Effector memory CD4-positive, alpha-beta T cell (primary cell): ENCODE data around the gene AMER2.
"Not testable (repeated sequence)": the region's sequence is repeated elsewhere in the genome, so short reads cannot be mapped to it uniquely, and the experiment has no call there.

Experiments
- DNase-seq, 3 donors: peaks; one replicate each; pipeline ENCODE4 v3.0.0-alpha.2; 2020
- H3K27ac ChIP-seq: 2 replicates; pipeline ENCODE4 v1.7.0; 2013; ENCODE audit warnings: mild to moderate bottlenecking, low read length, moderate library complexity; ENCODE audit not compliant: insufficient read depth, poor library complexity, severe bottlenecking
- H3K27me3 ChIP-seq: replicated peaks from 2 replicates; pipeline ENCODE4 v1.7.0; 2013; ENCODE audit warnings: mild to moderate bottlenecking, low read length; ENCODE audit not compliant: insufficient read depth, control insufficient read depth, poor library complexity, severe bottlenecking
- H3K36me3 ChIP-seq: 2 replicates; pipeline ENCODE4 v1.7.0; 2013; ENCODE audit warnings: mild to moderate bottlenecking, low read length, moderate library complexity; ENCODE audit not compliant: control insufficient read depth, insufficient read depth
- H3K4me1 ChIP-seq: 2 replicates; pipeline ENCODE4 v1.7.0; 2013; ENCODE audit warnings: low read length, mild to moderate bottlenecking; ENCODE audit not compliant: control insufficient read depth, insufficient read depth, poor library complexity, severe bottlenecking
- H3K4me3 ChIP-seq: 2 replicates; pipeline ENCODE4 v1.7.0; 2013; ENCODE audit warnings: low read length, low read depth, mild to moderate bottlenecking; ENCODE audit not compliant: insufficient read depth, poor library complexity, severe bottlenecking
- H3K9me3 ChIP-seq: 2 replicates; pipeline ENCODE4 v1.7.0; 2013; ENCODE audit warnings: mild to moderate bottlenecking, low read length, moderate library complexity; ENCODE audit not compliant: control insufficient read depth

AMER2 gene

DNA sequence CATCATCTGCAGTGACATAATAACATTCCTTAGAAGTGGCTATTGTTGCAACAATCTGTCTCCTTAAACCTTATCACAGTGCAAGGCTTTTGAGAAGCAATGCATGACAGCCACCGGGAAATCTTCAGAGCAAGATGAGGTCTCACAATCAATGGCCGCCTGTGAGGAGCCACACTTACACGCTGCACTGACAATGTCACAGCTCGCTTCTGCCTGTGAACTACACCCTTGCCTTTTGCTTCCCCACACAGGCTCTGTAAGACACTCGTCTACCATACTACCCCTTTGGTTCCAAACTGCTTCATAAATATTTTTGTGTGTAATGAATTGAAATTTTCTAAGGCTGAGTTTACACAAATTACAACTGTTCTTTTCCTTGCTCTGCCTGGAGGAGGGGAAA, 6.9 kb downstream of the AMER2 start:
- not testable (repeated sequence) for H3K27ac ChIP-seq, H3K9me3 ChIP-seq, DNase-seq, H3K36me3 ChIP-seq, H3K27me3 ChIP-seq, H3K4me1 ChIP-seq, H3K4me3 ChIP-seq

DNA sequence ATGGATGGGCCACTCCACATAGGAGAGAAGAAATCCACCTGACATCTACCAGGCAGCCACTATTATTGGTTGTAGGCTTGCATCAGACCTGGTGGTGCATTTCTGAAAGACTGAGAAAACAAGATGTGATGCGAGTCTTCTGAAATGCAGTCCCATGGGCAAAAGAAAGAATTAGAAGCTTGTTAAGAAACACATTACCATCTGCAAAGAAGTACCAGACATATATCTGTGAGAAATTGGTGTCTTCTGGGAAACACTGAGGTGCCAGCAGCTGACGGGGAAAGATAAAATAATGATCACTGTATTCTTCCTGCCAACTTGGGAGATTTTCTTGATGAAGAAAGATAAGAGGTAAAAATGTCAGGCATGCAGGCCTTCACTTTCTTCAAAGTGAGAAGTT, 14.4 kb downstream of the AMER2 start:
- Histone ChIP-seq H3K4me3 (no peak overlapping the region), H3K27ac (no peak overlapping the region), H3K27me3 (no peaks in the 10 kb centered on the region), H3K36me3 (no peaks in the 10 kb centered on the region), H3K4me1 (no peaks in the 10 kb centered on the region), H3K9me3 (no peaks in the 10 kb centered on the region)
- DNase-seq: no peak

DNA sequence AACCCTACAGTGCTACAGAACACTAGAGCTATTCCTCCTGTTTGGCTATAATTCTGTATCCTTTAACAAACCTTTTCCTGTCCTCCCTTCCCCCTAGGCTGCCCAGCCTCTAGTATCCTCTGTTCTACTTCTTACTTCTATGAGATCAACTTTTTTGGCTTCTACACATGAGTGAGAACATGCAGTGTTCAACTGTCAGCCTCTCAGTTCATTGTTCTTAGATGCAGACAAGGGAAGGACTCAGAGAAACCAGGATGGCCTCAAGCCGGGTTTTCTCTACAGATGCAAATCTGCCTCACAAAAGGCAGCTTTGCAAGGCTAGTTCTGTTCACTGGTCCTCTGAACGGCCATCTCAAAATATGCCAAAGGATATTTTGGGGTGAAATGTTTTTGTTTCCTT, 18.4 kb downstream of the AMER2 start:
- Histone ChIP-seq H3K4me3 (no peak overlapping the region), H3K4me1 (no peaks in the 10 kb centered on the region), H3K9me3 (no peaks in the 10 kb centered on the region), H3K27me3 (no peaks in the 10 kb centered on the region), H3K36me3 (no peaks in the 10 kb centered on the region), H3K27ac (no peak overlapping the region)
- DNase-seq: no peak

GRCh38 chr13:25151626-25152195, 20.4 kb downstream of the AMER2 start:
- DNase-seq: no peak
- H3K9me3 ChIP-seq: no peaks in the 10 kb centered on the region
- H3K4me1 ChIP-seq: no peaks in the 10 kb centered on the region
- H3K4me3 ChIP-seq: no peak overlapping the region
- no peaks in the 10 kb centered on the region for H3K27me3 ChIP-seq
- H3K27ac ChIP-seq: no peak overlapping the region
- H3K36me3 ChIP-seq: no peaks in the 10 kb centered on the region

- Histone ChIP-seq H3K4me3 (no peak overlapping the region), H3K27ac (no peak overlapping the region), H3K4me1 (no peaks in the 10 kb centered on the region), H3K27me3 (no peaks in the 10 kb centered on the region), H3K36me3 (no peaks in the 10 kb centered on the region), H3K9me3 (no peaks in the 10 kb centered on the region)
- no peak for DNase-seq
These were observed 22.4 kb downstream of the AMER2 start for GRCh38 chr13:25149711-25150110.

- Histone ChIP-seq H3K36me3 (no peaks in the 10 kb centered on the region), H3K27ac (no peak overlapping the region), H3K27me3 (no peaks in the 10 kb centered on the region), H3K4me1 (no peaks in the 10 kb centered on the region), H3K9me3 (no peaks in the 10 kb centered on the region), H3K4me3 (no peak overlapping the region)
- no peak for DNase-seq
These were observed 23.7 kb downstream of the AMER2 start for GRCh38 chr13:25148402-25148771.

DNA sequence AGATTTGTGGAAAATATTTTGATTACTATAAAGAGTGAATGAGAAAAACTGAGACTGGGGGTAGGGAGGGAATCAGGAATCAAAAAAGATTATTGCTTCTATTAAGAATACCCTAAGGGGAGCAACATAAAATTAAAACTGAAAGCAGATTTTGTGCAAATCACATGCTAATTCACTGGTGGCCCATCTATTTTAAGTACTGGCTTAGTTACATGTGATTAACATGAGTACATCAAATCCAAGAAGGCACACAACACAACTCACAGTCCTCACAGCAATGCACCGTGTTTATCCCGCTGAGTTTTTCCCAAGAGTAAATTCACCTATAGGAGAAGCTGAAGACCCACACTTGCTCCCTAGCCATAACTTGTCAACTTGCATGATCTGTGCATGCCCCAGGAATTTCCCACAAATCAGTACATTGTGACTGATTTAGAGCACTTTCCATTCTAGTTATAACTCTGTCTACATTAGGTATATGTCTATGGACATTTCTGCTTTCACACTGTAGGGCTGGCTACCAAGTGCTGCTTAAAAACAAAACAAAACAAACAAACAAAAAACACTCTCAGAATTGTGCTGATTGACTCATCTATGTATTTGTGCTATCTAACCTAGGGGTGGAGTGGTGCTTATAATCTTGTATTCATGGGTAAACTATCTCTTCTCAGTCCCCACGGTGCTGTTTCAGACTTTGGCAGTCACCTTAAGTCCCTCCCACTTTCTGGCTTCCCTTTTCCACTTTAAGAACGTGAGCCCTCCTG, 24.3 kb downstream of the AMER2 start:
- Histone ChIP-seq H3K4me3 (no peak overlapping the region), H3K4me1 (no peaks in the 10 kb centered on the region), H3K27ac (no peak overlapping the region), H3K27me3 (no peaks in the 10 kb centered on the region), H3K9me3 (no peaks in the 10 kb centered on the region), H3K36me3 (no peaks in the 10 kb centered on the region)
- DNase-seq: no peak

DNA sequence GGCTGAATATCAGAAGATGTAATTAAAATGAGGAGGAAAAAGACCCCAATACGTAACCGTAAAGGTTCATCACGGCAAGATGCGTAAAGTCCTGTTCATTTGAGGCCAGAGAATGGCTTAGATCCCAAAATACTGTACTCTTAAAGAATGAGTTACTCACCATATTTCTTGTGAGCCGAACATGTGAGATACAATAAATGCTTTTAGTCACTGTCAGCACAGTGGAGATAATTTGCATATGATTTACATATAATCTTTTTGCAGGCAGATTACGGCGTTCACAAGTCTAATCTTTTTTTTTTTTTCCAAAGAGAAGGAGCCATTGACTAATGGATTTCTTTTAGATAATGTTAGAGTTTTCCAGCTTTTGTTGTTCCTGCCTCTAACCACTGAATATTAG, 28.4 kb downstream of the AMER2 start:
- H3K4me3 ChIP-seq: no peak overlapping the region
- no peak for DNase-seq
- no peaks in the 10 kb centered on the region for H3K9me3 ChIP-seq
- no peaks in the 10 kb centered on the region for H3K27me3 ChIP-seq
- H3K36me3 ChIP-seq: no peaks in the 10 kb centered on the region
- no peak overlapping the region for H3K27ac ChIP-seq
- no peaks in the 10 kb centered on the region for H3K4me1 ChIP-seq

DNA sequence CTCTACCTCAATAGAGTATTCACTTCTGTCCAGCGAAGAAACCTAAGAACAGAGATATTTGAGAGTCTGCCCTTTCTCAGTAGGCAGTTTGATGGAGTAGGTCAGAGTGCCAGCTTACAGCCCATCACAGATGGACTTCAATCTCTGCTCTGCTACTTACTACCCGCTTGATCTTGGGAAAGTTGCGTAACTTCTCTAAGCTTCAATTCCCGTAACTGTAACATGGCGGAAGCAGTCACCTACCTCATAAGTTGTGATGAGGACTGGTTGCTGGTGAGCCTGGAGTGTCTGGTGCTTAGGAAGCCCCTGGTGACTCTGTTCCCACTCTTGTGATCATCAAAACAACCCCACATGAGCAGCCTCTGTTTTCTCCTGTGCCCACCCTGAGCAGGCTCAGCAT, 31.0 kb downstream of the AMER2 start:
- DNase-seq: no peak
- Histone ChIP-seq H3K27ac (no peak overlapping the region), H3K9me3 (no peaks in the 10 kb centered on the region), H3K4me3 (no peak overlapping the region), H3K36me3 (no peaks in the 10 kb centered on the region), H3K27me3 (no peaks in the 10 kb centered on the region), H3K4me1 (no peaks in the 10 kb centered on the region)

GRCh38 chr13:25137788-25138115, 34.3 kb downstream of the AMER2 start:
- Histone ChIP-seq H3K9me3 (peaks cover 4% of the 10 kb centered on the region), H3K4me3 (no peak overlapping the region), H3K4me1 (no peaks in the 10 kb centered on the region), H3K36me3 (no peaks in the 10 kb centered on the region), H3K27ac (no peak overlapping the region), H3K27me3 (no peaks in the 10 kb centered on the region)
- DNase-seq: no peak
